Neutrophil (primary cell): ENCODE measurements around the gene ARHGEF4.

Experiments
- H3K27ac ChIP-seq: fragments of 200-600 bp; sonication (generic); 2 replicates; pipeline ENCODE4 v1.5.1; 2016; ENCODE audit warnings: mild to moderate bottlenecking, moderate library complexity
- H3K27me3 ChIP-seq: fragments of 200-600 bp; sonication (generic); 2 replicates; pipeline ENCODE4 v1.6.0; 2016; ENCODE audit warnings: mild to moderate bottlenecking
- H3K36me3 ChIP-seq: fragments of 200-600 bp; sonication (generic); 2 replicates; pipeline ENCODE4 v1.5.1; 2017
- H3K4me1 ChIP-seq, 2 experiments: fragments of 200-600 bp in 1 of 2; sonication (generic) in 1 of 2; 1 replicate in 1 of 2; 2 replicates in 1 of 2; pipeline versions ENCODE4 v1.5.1 to v1.6.1; 2013 to 2016; ENCODE audit warnings: low read depth in 1 of 2, low read length in 1 of 2, mild to moderate bottlenecking in 1 of 2, moderate library complexity in 1 of 2; ENCODE audit not compliant: control insufficient read depth in 1 of 2, insufficient read depth in 1 of 2
- H3K4me3 ChIP-seq, 2 experiments: fragments of 200-600 bp in 1 of 2; sonication (generic) in 1 of 2; 1 replicate in 1 of 2; 2 replicates in 1 of 2; pipeline ENCODE4 v1.5.1; 2013 to 2016; ENCODE audit warnings: low read depth in 1 of 2, low read length in 1 of 2, mild to moderate bottlenecking in 1 of 2, moderate library complexity in 1 of 2
- H3K9me3 ChIP-seq: fragments of 200-600 bp; sonication (generic); 2 replicates; pipeline ENCODE4 v1.5.1; 2016
- TF ChIP-seq, protein P1 (sequence below): fragments of 200-600 bp; sonication (generic); IDR thresholded peaks from 2 replicates; pipeline ENCODE4 v1.5.1; 2016; ENCODE audit warnings: antibody characterized with exemption

ARHGEF4 gene

DNA sequence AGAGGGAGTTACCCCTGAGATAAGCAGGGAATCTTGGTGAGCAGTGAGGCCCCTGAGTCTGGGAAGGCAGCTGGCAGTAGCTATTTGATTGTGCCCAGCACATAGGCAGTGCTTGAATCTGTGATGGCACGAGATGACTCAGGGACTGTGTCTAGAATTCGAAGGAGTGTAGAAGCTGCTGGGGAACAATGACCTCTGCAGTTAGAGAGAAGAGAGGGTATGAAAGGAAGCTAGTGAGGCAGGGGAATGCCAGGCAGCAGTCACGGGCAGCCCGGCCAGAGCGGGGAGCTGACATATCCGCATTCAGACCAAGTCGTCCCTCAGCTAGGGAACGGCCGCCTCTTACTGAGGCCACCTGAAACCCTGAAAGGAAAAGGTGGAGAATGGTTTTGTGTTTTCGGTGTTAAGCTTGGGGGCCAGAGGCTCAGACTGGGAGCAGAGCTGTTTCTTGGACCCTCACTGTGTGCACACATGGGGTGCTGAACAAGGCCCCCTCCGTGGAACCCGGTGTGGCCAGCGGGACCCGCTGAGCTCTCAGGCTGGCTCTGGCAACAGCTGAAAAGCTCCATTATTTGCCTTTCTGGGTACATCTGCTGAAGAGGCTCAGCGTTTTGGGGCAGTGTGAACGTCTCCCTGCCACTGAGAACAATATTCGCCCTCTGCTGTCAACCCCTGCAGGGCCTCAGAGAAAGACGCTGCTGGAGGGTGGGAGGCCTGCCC is 32.9 kb downstream of the ARHGEF4 start:
- TF ChIP-seq, protein P1, sequence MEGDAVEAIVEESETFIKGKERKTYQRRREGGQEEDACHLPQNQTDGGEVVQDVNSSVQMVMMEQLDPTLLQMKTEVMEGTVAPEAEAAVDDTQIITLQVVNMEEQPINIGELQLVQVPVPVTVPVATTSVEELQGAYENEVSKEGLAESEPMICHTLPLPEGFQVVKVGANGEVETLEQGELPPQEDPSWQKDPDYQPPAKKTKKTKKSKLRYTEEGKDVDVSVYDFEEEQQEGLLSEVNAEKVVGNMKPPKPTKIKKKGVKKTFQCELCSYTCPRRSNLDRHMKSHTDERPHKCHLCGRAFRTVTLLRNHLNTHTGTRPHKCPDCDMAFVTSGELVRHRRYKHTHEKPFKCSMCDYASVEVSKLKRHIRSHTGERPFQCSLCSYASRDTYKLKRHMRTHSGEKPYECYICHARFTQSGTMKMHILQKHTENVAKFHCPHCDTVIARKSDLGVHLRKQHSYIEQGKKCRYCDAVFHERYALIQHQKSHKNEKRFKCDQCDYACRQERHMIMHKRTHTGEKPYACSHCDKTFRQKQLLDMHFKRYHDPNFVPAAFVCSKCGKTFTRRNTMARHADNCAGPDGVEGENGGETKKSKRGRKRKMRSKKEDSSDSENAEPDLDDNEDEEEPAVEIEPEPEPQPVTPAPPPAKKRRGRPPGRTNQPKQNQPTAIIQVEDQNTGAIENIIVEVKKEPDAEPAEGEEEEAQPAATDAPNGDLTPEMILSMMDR, result no peak
- no peak overlapping the region for H3K4me3 ChIP-seq
- H3K9me3 ChIP-seq, result no peaks in the 10 kb centered on the region
- no peaks in the 10 kb centered on the region for H3K27me3 ChIP-seq
- H3K4me1 ChIP-seq, result peaks cover 0 to 26% of the 10 kb centered on the region in 2 experiments
- no peaks in the 10 kb centered on the region for H3K36me3 ChIP-seq
- H3K27ac ChIP-seq, result no peak overlapping the region

DNA sequence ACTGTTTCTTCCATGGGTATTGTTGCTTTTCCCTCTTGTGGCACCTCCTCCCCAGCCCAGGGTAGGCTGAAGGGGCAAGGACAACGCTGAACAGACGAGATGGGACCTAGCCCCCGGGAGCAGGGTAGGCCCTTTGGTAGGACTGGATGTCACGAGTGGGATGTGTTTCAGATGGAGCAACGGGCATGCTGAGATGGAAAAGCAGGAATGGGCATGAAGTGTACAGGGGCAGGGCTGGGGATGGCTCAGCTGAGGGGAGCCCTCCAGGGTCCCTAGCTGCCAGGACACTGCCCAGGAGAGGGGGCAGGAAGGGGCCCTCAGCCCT is 33.4 kb downstream of the ARHGEF4 start:
- no peak overlapping the region for H3K4me3 ChIP-seq
- H3K36me3 ChIP-seq, result no peaks in the 10 kb centered on the region
- peaks cover 0 to 21% of the 10 kb centered on the region in 2 experiments for H3K4me1 ChIP-seq
- no peak overlapping the region for H3K27ac ChIP-seq
- H3K27me3 ChIP-seq, result no peaks in the 10 kb centered on the region
- TF ChIP-seq, protein P1, result no peak
- no peaks in the 10 kb centered on the region for H3K9me3 ChIP-seq

DNA sequence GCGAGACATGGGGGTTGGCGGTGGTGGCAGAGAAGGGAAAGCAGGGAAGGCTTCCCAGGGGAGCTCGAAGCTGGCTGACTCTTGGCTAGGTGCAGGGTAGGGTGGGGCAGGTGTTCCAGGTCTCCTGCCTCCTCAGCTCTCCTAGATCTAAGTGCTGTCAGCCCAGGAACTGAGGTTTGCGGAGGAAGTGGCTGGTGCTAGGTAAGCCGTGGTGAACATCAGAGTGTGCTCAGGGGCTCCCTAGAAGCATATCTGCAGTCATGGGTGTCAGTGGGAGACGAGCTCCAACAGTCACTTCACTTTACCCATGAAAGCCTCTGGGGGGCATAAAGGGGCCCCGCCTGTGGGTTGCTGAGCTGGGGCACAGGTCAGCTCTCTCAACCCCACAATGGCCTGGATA is 34.1 kb downstream of the ARHGEF4 start:
- TF ChIP-seq, protein P1, result no peak
- no peaks in the 10 kb centered on the region for H3K36me3 ChIP-seq
- peaks cover 0 to 18% of the 10 kb centered on the region in 2 experiments for H3K4me1 ChIP-seq
- no peak overlapping the region for H3K27ac ChIP-seq
- no peaks in the 10 kb centered on the region for H3K27me3 ChIP-seq
- no peaks in the 10 kb centered on the region for H3K9me3 ChIP-seq
- no peak overlapping the region for H3K4me3 ChIP-seq

DNA sequence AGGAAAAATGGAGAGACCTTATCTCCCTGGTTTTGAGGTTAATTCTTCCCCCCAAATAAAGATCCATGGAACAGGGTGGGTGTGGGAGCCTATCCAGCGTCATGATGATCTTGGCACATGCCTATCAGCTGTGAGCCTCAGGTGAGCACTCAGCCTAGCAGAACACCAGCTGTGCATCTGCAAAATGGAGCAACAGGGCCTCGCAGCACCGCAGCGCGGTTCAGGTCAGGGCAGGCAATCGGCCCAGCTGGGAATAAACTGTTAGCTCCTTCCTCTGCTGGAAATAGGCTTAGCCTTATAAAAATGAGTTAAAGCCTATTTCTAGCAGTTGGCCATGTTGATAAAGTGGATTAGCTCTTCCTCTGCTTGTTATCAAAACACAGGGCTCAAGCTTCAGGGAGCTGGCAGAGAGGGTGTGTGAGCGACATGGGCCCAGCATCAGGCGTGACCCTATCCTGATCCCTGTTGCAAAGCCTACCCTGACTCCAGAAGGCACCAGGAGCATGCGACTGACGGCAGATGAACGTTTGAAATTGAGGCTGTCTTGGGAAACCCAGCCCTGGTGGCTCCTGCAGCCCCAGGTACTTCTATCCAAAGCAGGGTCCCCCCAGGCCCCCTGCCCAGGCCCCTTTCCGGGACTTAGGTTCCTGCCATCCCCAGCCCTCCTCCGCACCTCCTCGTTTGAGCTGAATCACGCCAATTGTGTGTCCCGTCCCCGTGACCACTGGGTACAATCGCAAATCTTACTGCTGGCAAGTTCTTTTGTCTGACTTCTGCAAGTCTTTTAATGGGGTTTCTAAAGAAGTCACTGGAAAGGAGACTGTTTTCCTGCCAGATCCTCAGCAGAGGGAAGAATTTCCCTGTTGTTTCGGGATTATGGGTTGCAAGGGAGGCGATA is 35.4 kb downstream of the ARHGEF4 start:
- no peaks in the 10 kb centered on the region for H3K27me3 ChIP-seq
- H3K27ac ChIP-seq, result no peak overlapping the region
- H3K9me3 ChIP-seq, result no peaks in the 10 kb centered on the region
- no peaks in the 10 kb centered on the region for H3K36me3 ChIP-seq
- peaks cover 0 to 11% of the 10 kb centered on the region in 2 experiments for H3K4me1 ChIP-seq
- TF ChIP-seq, protein P1, result no peak
- no peak overlapping the region for H3K4me3 ChIP-seq

DNA sequence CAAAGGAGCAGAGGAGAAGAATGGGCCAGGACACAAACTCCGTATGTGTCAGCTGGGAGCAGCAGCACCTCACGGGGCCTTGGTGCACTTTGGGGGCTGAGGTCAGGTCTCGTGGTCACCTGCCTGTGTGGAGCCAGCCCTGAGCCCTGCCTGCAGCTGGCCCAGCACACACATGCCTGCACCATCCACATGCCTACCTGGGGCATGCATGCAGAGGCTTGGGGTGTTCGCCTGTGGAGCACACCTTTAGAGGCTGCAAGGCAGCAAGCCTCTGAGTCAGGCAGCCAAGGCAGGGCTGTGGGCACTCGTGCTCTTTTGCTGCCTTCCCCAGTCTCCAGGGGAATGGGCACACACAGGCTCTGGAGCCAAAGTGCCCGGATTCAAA is 36.0 kb downstream of the ARHGEF4 start:
- H3K27ac ChIP-seq, result no peak overlapping the region
- TF ChIP-seq, protein P1, result no peak

More for the DNA sequence above, 36.0 kb downstream of the ARHGEF4 start:
- peaks cover 0 to 11% of the 10 kb centered on the region in 2 experiments for H3K4me1 ChIP-seq
- H3K36me3 ChIP-seq, result no peaks in the 10 kb centered on the region
- H3K4me3 ChIP-seq, result no peak overlapping the region
- no peaks in the 10 kb centered on the region for H3K27me3 ChIP-seq
- no peaks in the 10 kb centered on the region for H3K9me3 ChIP-seq
